H1 (cell line): ENCODE measurements around the gene FAM193B.

Experiments used
- EP300 ChIP-seq, 2 experiments: IDR thresholded peaks; 1 replicate in 1 of 2; 2 replicates in 1 of 2; pipeline ENCODE4 v1.6.1; 2011 to 2012; ENCODE audit warnings: low read depth in 2 of 2, low read length in 2 of 2, mild to moderate bottlenecking in 2 of 2, borderline replicate concordance in 1 of 2, inconsistent platforms in 1 of 2, moderate library complexity in 1 of 2
- FOSL1 ChIP-seq: IDR thresholded peaks from 2 replicates; pipeline ENCODE4 v1.6.1; 2011; ENCODE audit warnings: mild to moderate bottlenecking, low read depth, low read length, moderate library complexity; ENCODE audit not compliant: insufficient read depth
- GABPA ChIP-seq: IDR thresholded peaks from 2 replicates; pipeline ENCODE4 v1.6.1; 2011; ENCODE audit warnings: mild to moderate bottlenecking, low read length, moderate library complexity, borderline replicate concordance; ENCODE audit not compliant: insufficient read depth
- POLR2AphosphoS5 ChIP-seq: IDR thresholded peaks from 2 replicates; pipeline ENCODE4 v1.6.1; 2011; ENCODE audit warnings: low read depth, low read length
- TF ChIP-seq, protein P1 (sequence below), 3 experiments: IDR thresholded peaks; 1 replicate in 2 of 3; 2 replicates in 1 of 3; pipeline versions ENCODE4 v1.5.1 to v1.6.1; 2011; ENCODE audit warnings: low read length in 3 of 3, mild to moderate bottlenecking in 3 of 3, inconsistent platforms in 2 of 3, low read depth in 1 of 3, moderate library complexity in 1 of 3; ENCODE audit not compliant: insufficient read depth in 1 of 3; ENCODE audit errors: control extremely low read depth in 1 of 3

DNA sequence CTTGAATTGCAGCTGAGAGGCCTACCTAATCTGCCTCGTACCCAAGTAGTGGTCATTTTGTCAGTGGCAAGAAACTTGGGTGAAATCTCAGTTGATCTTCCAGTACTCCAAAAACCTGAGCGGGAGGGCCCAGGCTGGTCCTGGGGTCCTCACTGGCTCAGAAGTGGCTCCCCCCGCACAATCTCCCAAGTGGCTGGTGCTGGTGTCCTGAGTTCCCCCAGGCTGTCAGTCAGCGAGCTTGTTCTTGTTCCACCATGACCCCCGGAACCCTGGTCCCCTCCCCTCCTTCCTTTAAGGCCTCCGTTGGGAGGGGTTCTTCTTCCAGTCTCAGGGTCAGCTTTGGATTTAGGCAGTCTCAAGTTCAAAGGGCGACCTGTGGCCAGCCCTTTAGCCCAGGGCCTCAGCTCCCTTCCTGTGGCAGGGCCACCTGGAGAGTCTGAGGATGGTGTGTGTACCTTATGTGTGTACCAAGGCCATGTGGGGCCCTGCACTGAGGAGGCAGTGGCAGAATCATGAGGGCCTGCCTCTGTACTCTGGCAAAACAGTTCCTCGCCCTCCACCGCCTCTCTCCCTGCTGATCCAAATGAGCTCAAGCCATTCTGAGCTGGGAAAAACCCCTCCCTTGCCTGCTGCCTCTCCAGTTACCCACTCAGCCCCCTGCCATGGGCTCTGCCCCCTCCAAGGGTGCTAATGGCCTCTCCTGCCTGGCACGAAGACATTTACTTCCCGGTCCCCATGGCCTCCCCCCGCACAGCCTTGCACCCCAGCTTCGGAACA is 76.5 kb downstream of the FAM193B start:
- TF ChIP-seq POLR2AphosphoS5 (no peak), EP300 (IDR thresholded peaks at IDR 0.05; ENCODE audit: borderline replicate concordance in 1 of 2, low read depth in 2 of 2, low read length in 2 of 2) (no peak), GABPA (no peak), FOSL1 (no peak)
- TF ChIP-seq, protein P1, sequence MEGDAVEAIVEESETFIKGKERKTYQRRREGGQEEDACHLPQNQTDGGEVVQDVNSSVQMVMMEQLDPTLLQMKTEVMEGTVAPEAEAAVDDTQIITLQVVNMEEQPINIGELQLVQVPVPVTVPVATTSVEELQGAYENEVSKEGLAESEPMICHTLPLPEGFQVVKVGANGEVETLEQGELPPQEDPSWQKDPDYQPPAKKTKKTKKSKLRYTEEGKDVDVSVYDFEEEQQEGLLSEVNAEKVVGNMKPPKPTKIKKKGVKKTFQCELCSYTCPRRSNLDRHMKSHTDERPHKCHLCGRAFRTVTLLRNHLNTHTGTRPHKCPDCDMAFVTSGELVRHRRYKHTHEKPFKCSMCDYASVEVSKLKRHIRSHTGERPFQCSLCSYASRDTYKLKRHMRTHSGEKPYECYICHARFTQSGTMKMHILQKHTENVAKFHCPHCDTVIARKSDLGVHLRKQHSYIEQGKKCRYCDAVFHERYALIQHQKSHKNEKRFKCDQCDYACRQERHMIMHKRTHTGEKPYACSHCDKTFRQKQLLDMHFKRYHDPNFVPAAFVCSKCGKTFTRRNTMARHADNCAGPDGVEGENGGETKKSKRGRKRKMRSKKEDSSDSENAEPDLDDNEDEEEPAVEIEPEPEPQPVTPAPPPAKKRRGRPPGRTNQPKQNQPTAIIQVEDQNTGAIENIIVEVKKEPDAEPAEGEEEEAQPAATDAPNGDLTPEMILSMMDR (IDR thresholded peaks at IDR 0.05; ENCODE audit: control extremely low read depth in 1 of 3, insufficient read depth in 1 of 3, low read depth in 1 of 3, low read length in 3 of 3): no peak
